ENCODE results near the gene WDR55. TPM values are rescaled to one million over a fixed set of nuclear protein-coding genes. Genes with fewer than 3 reads are reported as not detected.

Gene WDR55
- total and polyA plus RNA-seq, 4 donors, result 10.0 to 18.2 (median 11.7) TPM

GRCh38 chr5:140674211-140674610, 9.5 kb downstream of the WDR55 start:
- no peak overlapping the region for H3K27ac ChIP-seq (ENCODE audit: low read depth in 1 of 2, low read length in 2 of 2)
- DNase-seq (ENCODE audit: low spot score), result no peak
- no peak overlapping the region for H3K4me3 ChIP-seq (ENCODE audit: low read depth in 1 of 3, low read length in 3 of 3)
- peaks cover 7 to 65% (median 34%) of the 10 kb centered on the region in 4 donors for H3K36me3 ChIP-seq (ENCODE audit: control insufficient read depth in 4 of 4, insufficient read depth in 3 of 4, low read depth in 1 of 4, low read length in 3 of 4)
- H3K9ac ChIP-seq (ENCODE audit: low read depth in 1 of 2, low read length in 2 of 2), result no peak overlapping the region
- H3K27me3 ChIP-seq (ENCODE audit: control insufficient read depth in 4 of 4, insufficient read depth in 4 of 4, low read length in 3 of 4), result no peaks in the 10 kb centered on the region
- no peak for TF ChIP-seq CTCF (IDR thresholded peaks at IDR 0.05; ENCODE audit: low read depth, low read length, missing input control)
- TF ChIP-seq EGR1 (IDR thresholded peaks at IDR 0.05; ENCODE audit: low read depth in 2 of 2), result no peak
- no peak for TF ChIP-seq ATF3 (IDR thresholded peaks at IDR 0.05)
- TF ChIP-seq RXRA (IDR thresholded peaks at IDR 0.05), result no peak
- no peak for TF ChIP-seq YY1 (IDR thresholded peaks at IDR 0.05)
- no peak for TF ChIP-seq ZBTB33 (IDR thresholded peaks at IDR 0.05)
- TF ChIP-seq JUND (IDR thresholded peaks at IDR 0.05), result no peak
- no peak for TF ChIP-seq FOXA2 (IDR thresholded peaks at IDR 0.05)
- no peak for TF ChIP-seq FOXA1 (IDR thresholded peaks at IDR 0.05)
- no peaks in the 10 kb centered on the region for H3K9me3 ChIP-seq (ENCODE audit: control insufficient read depth in 4 of 4, low read length in 3 of 4)
- H3K4me1 ChIP-seq (ENCODE audit: control insufficient read depth in 4 of 4, insufficient read depth in 4 of 4, low read length in 3 of 4), result peaks cover 0 to 1% (median 0%) of the 10 kb centered on the region in 4 donors
- 90% methylated on average over 2 of the region's 2 CpGs for WGBS

GRCh38 chr5:140674629-140675028, 9.9 kb downstream of the WDR55 start:
- WGBS, result 97% methylated on average over 4 of the region's 4 CpGs
- Histone ChIP-seq H3K4me3 (ENCODE audit: low read depth in 1 of 3, low read length in 3 of 3) (no peak overlapping the region), H3K9me3 (ENCODE audit: control insufficient read depth in 4 of 4, low read length in 3 of 4) (no peaks in the 10 kb centered on the region), H3K9ac (ENCODE audit: low read depth in 1 of 2, low read length in 2 of 2) (no peak overlapping the region), H3K27ac (ENCODE audit: low read depth in 1 of 2, low read length in 2 of 2) (no peak overlapping the region), H3K27me3 (ENCODE audit: control insufficient read depth in 4 of 4, insufficient read depth in 4 of 4, low read length in 3 of 4) (no peaks in the 10 kb centered on the region), H3K4me1 (ENCODE audit: control insufficient read depth in 4 of 4, insufficient read depth in 4 of 4, low read length in 3 of 4) (peaks cover 0 to 1% (median 0%) of the 10 kb centered on the region in 4 donors), H3K36me3 (ENCODE audit: control insufficient read depth in 4 of 4, insufficient read depth in 3 of 4, low read depth in 1 of 4, low read length in 3 of 4) (peaks cover 7 to 65% (median 32%) of the 10 kb centered on the region in 4 donors)
- DNase-seq (ENCODE audit: low spot score), result no peak
- no peak for TF ChIP-seq HNF4A (conservative IDR thresholded peaks at IDR 0.05)

GRCh38 chr5:140677947-140678346, 13.2 kb downstream of the WDR55 start:
- Histone ChIP-seq H3K4me1 (ENCODE audit: control insufficient read depth in 4 of 4, insufficient read depth in 4 of 4, low read length in 3 of 4) (no peaks in the 10 kb centered on the region), H3K36me3 (ENCODE audit: control insufficient read depth in 4 of 4, insufficient read depth in 3 of 4, low read depth in 1 of 4, low read length in 3 of 4) (peaks cover 8 to 72% (median 29%) of the 10 kb centered on the region in 4 donors), H3K27me3 (ENCODE audit: control insufficient read depth in 4 of 4, insufficient read depth in 4 of 4, low read length in 3 of 4) (no peaks in the 10 kb centered on the region), H3K27ac (ENCODE audit: low read depth in 1 of 2, low read length in 2 of 2) (no peak overlapping the region), H3K4me3 (ENCODE audit: low read depth in 1 of 3, low read length in 3 of 3) (no peak overlapping the region), H3K9ac (ENCODE audit: low read depth in 1 of 2, low read length in 2 of 2) (no peak overlapping the region), H3K9me3 (ENCODE audit: control insufficient read depth in 4 of 4, low read length in 3 of 4) (no peaks in the 10 kb centered on the region)
- TF ChIP-seq FOXA2 (IDR thresholded peaks at IDR 0.05) (no peak), CTCF (IDR thresholded peaks at IDR 0.05; ENCODE audit: low read depth, low read length, missing input control) (no peak), GABPA (IDR thresholded peaks at IDR 0.05 in 1 of 2, conservative IDR thresholded peaks at IDR 0.05 in 1 of 2) (no peak), RXRA (IDR thresholded peaks at IDR 0.05) (no peak), SP1 (IDR thresholded peaks at IDR 0.05) (no peak), HNF4A (conservative IDR thresholded peaks at IDR 0.05) (no peak)
- WGBS, result 94% methylated on average over 3 of the region's 3 CpGs
- DNase-seq (ENCODE audit: low spot score), result no peak

Data from liver (tissue), 9 donors.